ENCODE data around the gene ZDHHC11.
A peak's percentile ranks its signal among the peaks of the same experiment; 100 is the strongest.
"Not testable (repeated sequence)": the region's sequence is repeated elsewhere in the genome, so short reads cannot be mapped to it uniquely, and the experiment has no call there.

ZDHHC11 gene

GRCh38 chr5:807719-808514, 42.9 kb downstream of the ZDHHC11 start:
- DNase-seq = not testable (repeated sequence)

GRCh38 chr5:801472-801871, 49.3 kb downstream of the ZDHHC11 start:
- no peak for DNase-seq

GRCh38 chr5:801055-801454, 49.7 kb downstream of the ZDHHC11 start:
- not testable (repeated sequence) for DNase-seq

- DNase-seq = not testable (repeated sequence)
These were observed 52.2 kb downstream of the ZDHHC11 start for GRCh38 chr5:798505-799138.

- DNase-seq = not testable (repeated sequence)
These were observed 52.8 kb downstream of the ZDHHC11 start for GRCh38 chr5:797986-798385.

- not testable (repeated sequence) for DNase-seq
These were observed 54.9 kb downstream of the ZDHHC11 start for GRCh38 chr5:795873-796272.

GRCh38 chr5:794948-795347, 55.8 kb downstream of the ZDHHC11 start:
- DNase-seq = not testable (repeated sequence)

- not testable (repeated sequence) for DNase-seq
These were observed 62.1 kb downstream of the ZDHHC11 start for GRCh38 chr5:788703-789102.

GRCh38 chr5:787857-788233, 62.9 kb downstream of the ZDHHC11 start:
- DNase-seq = not testable (repeated sequence)

- DNase-seq = not testable (repeated sequence)
These were observed 63.4 kb downstream of the ZDHHC11 start for GRCh38 chr5:787224-787856.

GRCh38 chr5:785181-785705, 65.5 kb downstream of the ZDHHC11 start:
- not testable (repeated sequence) for DNase-seq

- peak in 13 of 14 donors; percentile 44 to 95 (median 78) for DNase-seq
These were observed 66.2 kb downstream of the ZDHHC11 start, which contains the start of gene ZDHHC11B for GRCh38 chr5:784428-785177. ZDHHC11B (minus strand) TSS chr5:784729; CDS start chr5:766919, 17,810 bp downstream.

- DNase-seq = peak in 5 of 14 donors; percentile 33 to 67 (median 40)
These were observed 66.8 kb downstream of the ZDHHC11 start for GRCh38 chr5:783881-784427.

GRCh38 chr5:783049-783802, 67.6 kb downstream of the ZDHHC11 start:
- DNase-seq = not testable (repeated sequence)

- DNase-seq = not testable (repeated sequence)
These were observed 68.4 kb downstream of the ZDHHC11 start for GRCh38 chr5:782356-782755.

GRCh38 chr5:780571-780970, 70.2 kb downstream of the ZDHHC11 start:
- not testable (repeated sequence) for DNase-seq

- DNase-seq = not testable (repeated sequence)
These were observed 71.8 kb downstream of the ZDHHC11 start for GRCh38 chr5:778967-779366.

- not testable (repeated sequence) for DNase-seq
These were observed 72.4 kb downstream of the ZDHHC11 start for GRCh38 chr5:778421-778820.

- DNase-seq = no peak
These were observed 73.0 kb downstream of the ZDHHC11 start for GRCh38 chr5:777756-778161.

GRCh38 chr5:776862-777711, 73.7 kb downstream of the ZDHHC11 start:
- DNase-seq = no peak

All from C1 segment of cervical spinal cord (tissue), 14 donors.